Measurements from ENCODE around the gene SLC25A23. TPM values are rescaled to one million over a fixed set of nuclear protein-coding genes. Genes with fewer than 3 reads are reported as not detected.

Gene SLC25A23
- total RNA-seq, 1 experiment from 2014 or later, result 18.7 TPM

DNA sequence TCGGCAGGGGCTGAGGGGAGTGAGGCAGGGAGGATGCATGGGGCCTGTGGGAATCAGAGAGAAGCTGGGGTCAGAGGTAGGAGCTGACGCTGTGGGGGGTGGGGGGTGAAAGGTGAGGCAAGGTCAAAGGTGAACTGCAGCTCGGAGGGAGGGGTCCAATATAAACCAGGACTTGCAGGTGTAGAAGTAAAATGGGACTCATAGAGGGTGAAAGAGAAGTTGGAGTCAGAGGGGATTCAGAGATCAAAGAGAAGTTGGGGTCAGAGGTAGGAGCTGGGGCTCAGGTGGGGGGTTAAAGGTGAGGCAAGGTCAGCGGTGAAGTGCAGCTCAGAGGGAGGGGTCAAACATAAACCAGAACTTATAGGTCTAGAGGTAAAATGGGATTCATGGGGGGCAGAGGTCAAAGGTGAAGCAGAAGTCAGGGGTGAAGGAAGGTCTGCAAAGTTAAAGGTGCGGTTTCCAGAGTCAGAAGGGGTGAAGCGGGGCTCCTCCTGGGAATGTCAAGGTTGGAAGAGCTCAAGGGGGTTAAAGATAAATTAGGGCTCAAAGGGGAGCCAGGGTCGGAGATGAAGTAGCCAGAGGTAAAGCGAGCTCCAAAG is 34.9 kb upstream of the SLC25A23 start:
- Histone ChIP-seq H3K4me1 (ENCODE audit: control insufficient read depth, insufficient read depth, low read length) (no peaks in the 10 kb centered on the region), H3K4me3 (ENCODE audit: low read depth in 2 of 2, low read length in 2 of 2) (no peak overlapping the region), H3K27me3 (ENCODE audit: control insufficient read depth, insufficient read depth, low read length) (no peaks in the 10 kb centered on the region), H3K27ac (ENCODE audit: low read length) (no peak overlapping the region), H3K36me3 (ENCODE audit: control insufficient read depth, insufficient read depth, low read length) (no peaks in the 10 kb centered on the region), H3K9me3 (ENCODE audit: control insufficient read depth, insufficient read depth, low read depth, low read length) (no peaks in the 10 kb centered on the region)
- in situ Hi-C loops (cut with HindIII; ENCODE audit: low pct_unique_long_range_greater_than_20kb, low sequenced_read_pairs) (no loop called here), intact Hi-C loops (cut with micrococcal nuclease; ENCODE audit: unreplicated experiment) (no loop called here)
- ChIA-PET CTCF (no interaction called here), POLR2A (no interaction called here)
- TF ChIP-seq SIN3A (IDR thresholded peaks at IDR 0.05; ENCODE audit: borderline replicate concordance, insufficient read depth, low read depth, low read length), result no peak
- no peak for TF ChIP-seq TCF7L2 (IDR thresholded peaks at IDR 0.05; ENCODE audit: low read depth, low read length)
- no peak for TF ChIP-seq POLR2AphosphoS5 (IDR thresholded peaks at IDR 0.05; ENCODE audit: low read depth, low read length)
- TF ChIP-seq, protein P1, sequence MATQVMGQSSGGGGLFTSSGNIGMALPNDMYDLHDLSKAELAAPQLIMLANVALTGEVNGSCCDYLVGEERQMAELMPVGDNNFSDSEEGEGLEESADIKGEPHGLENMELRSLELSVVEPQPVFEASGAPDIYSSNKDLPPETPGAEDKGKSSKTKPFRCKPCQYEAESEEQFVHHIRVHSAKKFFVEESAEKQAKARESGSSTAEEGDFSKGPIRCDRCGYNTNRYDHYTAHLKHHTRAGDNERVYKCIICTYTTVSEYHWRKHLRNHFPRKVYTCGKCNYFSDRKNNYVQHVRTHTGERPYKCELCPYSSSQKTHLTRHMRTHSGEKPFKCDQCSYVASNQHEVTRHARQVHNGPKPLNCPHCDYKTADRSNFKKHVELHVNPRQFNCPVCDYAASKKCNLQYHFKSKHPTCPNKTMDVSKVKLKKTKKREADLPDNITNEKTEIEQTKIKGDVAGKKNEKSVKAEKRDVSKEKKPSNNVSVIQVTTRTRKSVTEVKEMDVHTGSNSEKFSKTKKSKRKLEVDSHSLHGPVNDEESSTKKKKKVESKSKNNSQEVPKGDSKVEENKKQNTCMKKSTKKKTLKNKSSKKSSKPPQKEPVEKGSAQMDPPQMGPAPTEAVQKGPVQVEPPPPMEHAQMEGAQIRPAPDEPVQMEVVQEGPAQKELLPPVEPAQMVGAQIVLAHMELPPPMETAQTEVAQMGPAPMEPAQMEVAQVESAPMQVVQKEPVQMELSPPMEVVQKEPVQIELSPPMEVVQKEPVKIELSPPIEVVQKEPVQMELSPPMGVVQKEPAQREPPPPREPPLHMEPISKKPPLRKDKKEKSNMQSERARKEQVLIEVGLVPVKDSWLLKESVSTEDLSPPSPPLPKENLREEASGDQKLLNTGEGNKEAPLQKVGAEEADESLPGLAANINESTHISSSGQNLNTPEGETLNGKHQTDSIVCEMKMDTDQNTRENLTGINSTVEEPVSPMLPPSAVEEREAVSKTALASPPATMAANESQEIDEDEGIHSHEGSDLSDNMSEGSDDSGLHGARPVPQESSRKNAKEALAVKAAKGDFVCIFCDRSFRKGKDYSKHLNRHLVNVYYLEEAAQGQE (IDR thresholded peaks at IDR 0.05; ENCODE audit: insufficient read depth in 1 of 2, low read depth in 2 of 2, low read length in 1 of 2), result no peak
- BruUV-seq (replicated peaks), result no TSS peak
- DNase-seq (ENCODE audit: low read depth, low spot score) (no peak), ATAC-seq (no peak)

DNA sequence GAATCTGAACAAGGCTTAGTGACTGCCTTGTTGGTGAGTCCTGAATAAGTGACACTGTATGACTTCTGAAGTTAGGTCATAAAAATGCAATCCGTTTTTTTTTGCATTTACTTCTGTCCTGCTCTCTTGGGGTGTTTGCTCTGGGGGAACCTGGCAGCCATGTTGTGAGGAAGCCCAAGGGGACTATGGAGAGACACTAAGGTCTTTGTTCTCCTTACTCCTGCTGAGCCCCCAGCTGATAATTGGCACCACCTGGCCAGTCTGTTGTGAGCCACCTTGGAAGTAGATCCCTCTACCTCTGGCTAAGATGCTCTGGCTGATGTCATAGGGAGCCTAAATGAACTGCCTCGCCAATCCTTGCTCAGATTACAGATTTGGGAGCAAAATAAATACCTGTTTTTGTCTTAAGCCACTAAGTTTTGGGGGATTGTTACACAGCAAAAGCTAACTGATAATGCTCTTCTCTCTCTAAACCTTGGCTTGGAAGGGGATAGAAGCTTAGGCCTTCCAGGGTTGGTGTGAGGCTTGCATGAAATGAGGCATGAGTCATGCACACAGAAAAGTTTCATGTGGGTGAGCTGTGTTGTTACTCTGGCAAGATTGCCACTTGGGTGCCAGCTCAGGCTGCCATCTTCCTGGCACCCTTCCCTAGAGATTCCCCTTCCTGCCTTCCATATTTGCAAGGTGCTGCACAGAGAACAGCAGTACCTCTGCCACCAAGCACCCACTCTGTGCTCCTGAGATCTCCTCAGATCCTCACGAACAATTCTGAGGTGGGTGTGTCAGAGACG is 32.4 kb upstream of the SLC25A23 start:
- POLR2A ChIA-PET, result no interaction called here
- CTCF ChIA-PET, result no interaction called here
- no peaks in the 10 kb centered on the region for H3K27me3 ChIP-seq (ENCODE audit: control insufficient read depth, insufficient read depth, low read length)
- TF ChIP-seq TCF7L2 (IDR thresholded peaks at IDR 0.05; ENCODE audit: low read depth, low read length) (no peak), SIN3A (IDR thresholded peaks at IDR 0.05; ENCODE audit: borderline replicate concordance, insufficient read depth, low read depth, low read length) (no peak), POLR2AphosphoS5 (IDR thresholded peaks at IDR 0.05; ENCODE audit: low read depth, low read length) (no peak)
- TF ChIP-seq, protein P2, sequence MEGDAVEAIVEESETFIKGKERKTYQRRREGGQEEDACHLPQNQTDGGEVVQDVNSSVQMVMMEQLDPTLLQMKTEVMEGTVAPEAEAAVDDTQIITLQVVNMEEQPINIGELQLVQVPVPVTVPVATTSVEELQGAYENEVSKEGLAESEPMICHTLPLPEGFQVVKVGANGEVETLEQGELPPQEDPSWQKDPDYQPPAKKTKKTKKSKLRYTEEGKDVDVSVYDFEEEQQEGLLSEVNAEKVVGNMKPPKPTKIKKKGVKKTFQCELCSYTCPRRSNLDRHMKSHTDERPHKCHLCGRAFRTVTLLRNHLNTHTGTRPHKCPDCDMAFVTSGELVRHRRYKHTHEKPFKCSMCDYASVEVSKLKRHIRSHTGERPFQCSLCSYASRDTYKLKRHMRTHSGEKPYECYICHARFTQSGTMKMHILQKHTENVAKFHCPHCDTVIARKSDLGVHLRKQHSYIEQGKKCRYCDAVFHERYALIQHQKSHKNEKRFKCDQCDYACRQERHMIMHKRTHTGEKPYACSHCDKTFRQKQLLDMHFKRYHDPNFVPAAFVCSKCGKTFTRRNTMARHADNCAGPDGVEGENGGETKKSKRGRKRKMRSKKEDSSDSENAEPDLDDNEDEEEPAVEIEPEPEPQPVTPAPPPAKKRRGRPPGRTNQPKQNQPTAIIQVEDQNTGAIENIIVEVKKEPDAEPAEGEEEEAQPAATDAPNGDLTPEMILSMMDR (IDR thresholded peaks at IDR 0.05), result no peak
- TF ChIP-seq, protein P1 (IDR thresholded peaks at IDR 0.05; ENCODE audit: insufficient read depth in 1 of 2, low read depth in 2 of 2, low read length in 1 of 2), result no peak
- no TSS peak for BruUV-seq (replicated peaks)
- H3K36me3 ChIP-seq (ENCODE audit: control insufficient read depth, insufficient read depth, low read length), result no peaks in the 10 kb centered on the region
- ATAC-seq, result no peak
- DNase-seq (ENCODE audit: low read depth, low spot score), result no peak
- intact Hi-C loops (cut with micrococcal nuclease; ENCODE audit: unreplicated experiment), result no loop called here
- in situ Hi-C loops (cut with HindIII; ENCODE audit: low pct_unique_long_range_greater_than_20kb, low sequenced_read_pairs), result no loop called here
- H3K4me1 ChIP-seq (ENCODE audit: control insufficient read depth, insufficient read depth, low read length), result no peaks in the 10 kb centered on the region
- H3K4me3 ChIP-seq (ENCODE audit: low read depth in 2 of 2, low read length in 2 of 2), result no peak overlapping the region
- H3K9me3 ChIP-seq (ENCODE audit: control insufficient read depth, insufficient read depth, low read depth, low read length), result no peaks in the 10 kb centered on the region
- no peak overlapping the region for H3K27ac ChIP-seq (ENCODE audit: low read length)
